ENCODE results near the gene EYA2.
A peak's percentile ranks its signal among the peaks of the same experiment; 100 is the strongest.
"Not testable (repeated sequence)": the region's sequence is repeated elsewhere in the genome, so short reads cannot be mapped to it uniquely, and the experiment has no call there.

EYA2 gene

DNA sequence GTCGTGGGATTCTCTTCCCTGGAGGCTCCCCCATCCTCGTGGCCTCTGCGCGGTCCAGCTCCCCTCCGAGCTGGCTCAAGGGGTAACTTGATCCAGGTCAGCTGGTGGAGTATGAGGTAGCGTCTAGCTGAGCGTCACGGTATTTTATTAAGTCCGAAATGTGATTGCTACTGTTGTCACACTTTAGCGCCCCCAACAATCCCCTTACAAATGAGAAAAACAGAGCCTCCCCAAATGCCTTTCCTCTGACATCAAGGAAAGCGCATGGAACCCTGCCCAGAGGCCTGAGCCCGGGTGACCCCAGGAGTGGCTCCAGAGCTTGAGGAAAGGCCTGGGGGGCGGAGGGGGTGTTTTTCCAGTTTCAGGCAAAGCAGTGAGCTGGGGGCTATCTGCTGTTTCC lies 269.5 kb downstream of the EYA2 start:
- no peak for DNase-seq (ENCODE audit: low read depth in 4 of 4, low spot score in 1 of 4)

DNA sequence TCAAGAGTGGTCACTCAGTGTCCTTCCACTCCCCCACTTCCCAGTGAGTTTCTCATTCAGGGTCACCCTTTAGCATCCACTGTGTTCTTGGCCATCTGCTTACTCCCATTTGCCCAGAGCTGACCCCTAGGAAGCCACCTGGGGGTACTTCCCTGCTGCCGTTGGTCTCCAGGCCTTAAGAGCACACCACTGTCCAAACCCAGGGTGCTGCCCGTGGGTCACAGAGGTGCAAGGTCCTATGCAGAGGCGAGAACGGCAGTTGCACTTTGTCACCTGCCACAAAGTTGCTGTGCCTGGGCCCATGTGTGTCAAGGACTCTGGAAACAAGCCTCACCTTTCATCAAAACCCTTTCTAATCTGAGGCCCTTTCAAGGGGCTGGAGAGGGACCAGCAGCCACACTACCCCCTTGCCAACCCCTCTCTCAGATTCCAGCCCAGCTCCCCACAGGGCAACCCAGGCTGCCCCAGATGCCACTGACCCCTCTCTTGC lies 270.8 kb downstream of the EYA2 start:
- no peak for DNase-seq (ENCODE audit: low read depth in 4 of 4, low spot score in 1 of 4)

DNA sequence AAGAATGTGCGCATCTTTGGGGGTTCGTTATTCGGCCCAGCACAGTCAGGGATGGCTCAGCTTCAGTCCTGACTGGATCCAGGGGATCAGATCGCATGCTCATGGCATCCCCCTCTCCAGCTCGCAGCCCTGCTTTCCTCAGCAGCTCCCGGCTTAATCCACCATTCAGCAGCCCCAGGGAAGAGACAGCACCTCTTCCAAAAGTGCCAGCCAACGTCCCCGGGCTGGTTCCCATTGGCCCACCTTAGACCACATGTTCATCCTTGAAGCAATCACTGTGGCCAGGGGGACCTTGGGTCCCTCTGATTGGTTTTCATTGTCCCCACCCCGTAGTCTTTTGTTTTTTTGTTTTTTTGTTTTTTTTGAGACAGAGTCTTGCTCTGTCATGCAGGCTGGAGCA lies 273.2 kb downstream of the EYA2 start:
- DNase-seq (ENCODE audit: low read depth in 4 of 4, low spot score in 1 of 4): no peak

DNA sequence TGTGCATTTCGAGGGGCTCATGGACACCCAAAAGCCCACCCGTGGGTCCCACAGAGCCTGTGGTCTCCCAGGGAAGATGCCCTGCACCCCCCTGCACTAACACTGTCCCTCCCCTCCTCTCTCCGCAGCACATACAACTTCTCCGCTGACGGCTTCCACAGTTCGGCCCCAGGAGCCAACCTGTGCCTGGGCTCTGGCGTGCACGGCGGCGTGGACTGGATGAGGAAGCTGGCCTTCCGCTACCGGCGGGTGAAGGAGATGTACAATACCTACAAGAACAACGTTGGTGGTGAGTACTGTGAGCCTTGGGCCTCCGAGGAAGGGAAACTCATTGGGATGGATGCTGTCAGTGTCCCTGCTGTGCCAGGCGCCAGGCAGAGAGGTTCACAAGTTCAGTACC lies 277.9 kb downstream of the EYA2 start:
- DNase-seq (ENCODE audit: low read depth in 4 of 4, low spot score in 1 of 4): no peak

DNA sequence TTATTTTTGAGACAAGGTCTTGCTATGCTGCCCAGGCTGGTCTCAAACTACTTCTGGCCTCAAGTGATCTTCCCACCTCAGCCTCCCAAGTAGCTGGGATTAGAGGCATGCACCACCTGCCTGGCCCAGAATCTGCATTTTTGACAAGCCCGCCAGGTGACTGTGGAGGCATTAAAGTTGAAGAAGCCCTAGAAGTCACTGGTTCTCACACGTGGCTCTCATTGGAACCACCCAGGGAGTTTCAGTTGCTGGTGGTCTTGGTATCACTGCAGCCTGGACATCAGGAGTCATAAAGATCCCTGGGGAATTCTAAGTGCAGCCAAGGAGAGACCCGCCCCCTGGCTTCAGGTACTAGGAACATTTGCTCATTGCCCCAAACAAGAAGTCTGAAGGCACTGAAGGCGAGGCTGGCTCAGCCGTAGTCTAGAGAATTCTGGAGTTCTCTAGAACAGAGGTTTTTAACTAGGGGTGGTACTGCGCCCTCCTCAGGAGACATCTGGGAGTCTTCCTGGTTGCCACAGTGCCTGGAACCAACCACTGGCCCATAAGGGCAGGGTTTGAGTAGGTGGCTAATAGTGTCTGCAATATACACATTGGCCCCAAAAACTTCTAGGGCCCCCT lies 279.1 kb downstream of the EYA2 start:
- DNase-seq (ENCODE audit: low read depth in 4 of 4, low spot score in 1 of 4): no peak

DNA sequence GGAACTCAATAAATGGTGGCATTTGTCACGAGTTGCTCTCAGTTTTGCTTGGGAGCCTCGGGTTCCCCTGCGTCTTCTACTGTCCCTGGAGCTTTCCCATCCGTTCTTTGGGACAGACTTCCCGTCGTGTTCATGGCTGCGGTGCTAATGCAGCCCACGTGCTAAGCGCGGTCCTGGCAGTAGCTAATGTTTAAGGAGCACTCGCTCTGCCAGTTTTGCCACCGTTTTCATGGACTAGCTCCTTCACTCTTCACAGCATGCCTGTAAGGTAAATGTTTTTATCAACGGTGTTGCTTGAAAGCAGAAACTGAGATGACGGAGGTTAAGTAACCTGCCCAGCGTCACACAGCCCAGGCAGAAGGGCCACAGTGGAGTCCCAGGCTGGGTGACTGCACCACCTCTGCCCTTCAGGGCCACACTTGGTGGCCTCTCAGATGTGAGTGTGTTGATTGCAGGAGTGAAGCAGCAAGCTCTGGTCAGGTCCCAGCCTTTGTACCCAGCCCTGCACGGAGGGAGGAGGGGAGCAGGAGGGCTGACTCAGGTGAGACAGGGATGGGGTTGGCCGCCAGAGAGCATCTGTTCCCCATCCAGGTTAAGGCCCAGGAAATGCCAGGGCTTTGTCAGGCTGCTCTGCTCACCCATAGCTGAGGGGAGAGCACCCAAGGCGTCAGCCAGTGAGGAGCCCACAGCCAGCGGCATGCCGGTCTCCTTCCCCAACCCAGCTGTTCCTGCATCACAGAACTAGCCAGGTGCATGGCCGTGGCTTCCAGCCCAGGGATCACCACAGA lies 280.0 kb downstream of the EYA2 start:
- no peak for DNase-seq (ENCODE audit: low read depth in 4 of 4, low spot score in 1 of 4)

DNA sequence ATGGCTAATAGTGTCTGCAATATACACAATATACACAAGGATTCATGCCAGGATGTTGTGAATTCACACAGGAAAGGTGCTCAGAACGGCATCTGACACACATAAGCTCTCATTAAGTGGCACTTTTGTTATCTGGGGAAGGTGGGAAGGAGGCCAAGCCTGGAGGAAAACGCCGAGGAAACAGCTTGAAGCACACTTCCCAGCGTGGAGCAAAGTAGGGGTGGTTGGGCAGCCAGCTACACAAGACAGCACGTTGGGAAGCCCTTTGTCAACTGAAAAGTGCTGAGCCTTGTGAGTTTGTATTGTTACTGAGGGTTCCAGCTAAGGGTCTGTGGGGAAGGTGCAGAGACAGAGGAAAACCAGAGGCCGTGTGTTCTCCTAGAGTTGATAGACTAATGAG lies 280.9 kb downstream of the EYA2 start:
- DNase-seq (ENCODE audit: low read depth in 4 of 4, low spot score in 1 of 4): no peak

DNA sequence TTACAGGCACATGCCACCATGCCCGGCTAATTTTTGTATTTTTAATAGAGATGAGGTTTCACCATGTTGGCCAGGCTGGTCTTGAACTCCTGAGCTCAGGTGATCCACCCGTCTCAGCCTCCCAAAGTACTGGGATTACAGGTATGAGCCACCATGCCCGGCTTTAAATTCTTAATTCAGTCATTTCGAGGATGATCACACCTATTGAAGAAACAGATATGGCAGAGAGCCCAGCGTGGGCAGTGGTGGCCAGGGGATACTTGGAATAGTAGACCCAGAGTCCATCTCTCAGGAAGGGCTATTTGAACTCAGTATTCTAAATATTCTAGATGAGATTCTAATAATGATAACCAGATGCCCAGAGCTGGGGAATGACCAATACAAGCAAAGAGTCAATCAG lies 281.6 kb downstream of the EYA2 start:
- not testable (repeated sequence) for DNase-seq (ENCODE audit: low read depth in 4 of 4, low spot score in 1 of 4)

DNA sequence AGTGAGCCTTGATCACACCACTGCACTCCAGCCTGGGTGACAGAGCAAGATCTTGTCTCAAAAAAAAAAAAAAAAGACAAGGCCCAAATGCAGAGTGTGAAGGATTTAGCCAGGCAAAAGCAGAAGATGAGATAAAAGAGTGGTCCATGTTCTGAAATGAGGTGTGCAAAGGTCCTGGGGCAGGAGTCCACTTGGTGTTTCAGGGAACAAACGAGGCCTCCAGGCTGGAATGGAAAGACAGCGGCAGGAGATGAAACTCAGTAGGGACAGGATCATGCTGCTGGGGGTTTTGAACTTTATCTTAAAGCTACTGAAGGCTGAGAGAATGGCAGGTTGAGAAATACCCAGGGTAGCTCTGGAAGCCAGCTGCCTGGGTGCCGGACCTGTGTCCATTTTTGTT lies 283.6 kb downstream of the EYA2 start:
- no peak for DNase-seq (ENCODE audit: low read depth in 4 of 4, low spot score in 1 of 4)

DNA sequence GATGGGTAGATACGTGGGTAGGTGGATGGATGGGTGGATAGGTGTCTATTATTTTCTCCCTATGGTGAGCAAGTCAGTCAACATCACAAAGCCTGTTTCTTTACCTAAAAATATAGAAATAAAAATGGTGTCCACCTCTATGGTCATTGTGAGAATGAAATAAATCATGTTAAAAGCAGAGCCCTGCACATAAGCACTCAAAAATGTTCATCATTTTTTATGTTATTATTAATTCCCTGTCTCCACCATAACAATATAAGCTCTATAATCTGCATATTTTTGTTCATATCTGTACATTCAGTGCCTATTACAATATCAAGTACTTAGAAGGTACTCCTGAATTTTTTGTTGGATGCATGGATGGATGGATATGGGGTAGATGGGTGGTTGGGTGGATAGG lies 284.2 kb downstream of the EYA2 start:
- no peak for DNase-seq (ENCODE audit: low read depth in 4 of 4, low spot score in 1 of 4)

DNA sequence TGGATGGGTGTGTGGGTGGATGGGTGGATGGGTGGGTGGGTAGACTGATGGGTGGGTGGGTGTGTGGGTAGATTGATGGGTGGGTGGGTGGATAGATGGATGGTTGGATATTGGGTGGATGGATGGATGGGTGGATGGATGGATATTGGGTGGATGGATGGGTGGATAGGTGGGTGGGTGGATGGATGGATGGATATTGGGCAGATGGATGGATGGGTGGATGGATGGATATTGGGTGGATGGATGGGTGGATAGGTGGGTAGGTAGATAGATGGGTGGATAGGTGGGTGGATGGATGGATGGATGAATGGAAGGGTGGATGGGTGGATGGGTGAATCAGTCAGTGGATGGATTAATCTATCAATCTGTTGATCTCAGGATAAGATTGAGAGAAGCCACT lies 284.6 kb downstream of the EYA2 start:
- DNase-seq (ENCODE audit: low read depth in 4 of 4, low spot score in 1 of 4): no peak

DNA sequence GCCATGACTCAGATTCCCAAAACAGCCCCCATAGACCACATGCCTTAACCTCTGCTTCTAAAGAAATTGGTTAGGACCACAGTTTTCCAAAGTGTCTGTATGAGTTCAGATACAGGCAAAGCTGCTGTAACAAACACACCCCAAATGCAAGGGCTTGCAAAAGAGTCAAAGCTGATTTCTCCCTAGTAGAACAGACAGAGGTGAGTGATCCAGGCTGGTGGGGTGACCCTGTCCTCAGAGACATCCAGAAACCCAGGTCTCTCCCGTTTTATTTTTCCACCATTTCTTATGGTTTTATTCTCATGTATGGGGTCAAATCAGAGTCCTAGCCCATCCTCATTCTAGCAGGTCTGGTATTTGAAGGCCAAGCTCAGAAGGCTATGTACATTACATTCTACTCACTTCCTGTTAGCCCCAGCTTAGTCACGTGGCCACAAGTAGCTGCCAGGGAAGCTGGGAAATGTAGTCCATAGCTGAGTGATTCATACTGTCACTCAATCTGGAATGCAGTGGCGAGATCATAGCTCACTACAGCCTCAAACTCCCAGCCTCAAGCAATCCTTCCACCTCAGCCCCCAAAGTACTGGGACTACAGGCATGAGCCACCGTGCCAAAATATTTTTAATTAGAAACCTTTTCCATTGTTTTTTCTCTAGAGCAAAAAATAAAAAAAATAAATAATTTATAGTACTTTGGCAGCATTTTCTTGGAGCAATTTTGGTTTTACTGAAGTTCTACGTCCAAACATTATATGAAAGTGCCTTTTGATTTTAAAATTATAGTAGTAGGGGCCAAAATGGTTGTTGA lies 286.6 kb downstream of the EYA2 start:
- no peak for DNase-seq (ENCODE audit: low read depth in 4 of 4, low spot score in 1 of 4)

DNA sequence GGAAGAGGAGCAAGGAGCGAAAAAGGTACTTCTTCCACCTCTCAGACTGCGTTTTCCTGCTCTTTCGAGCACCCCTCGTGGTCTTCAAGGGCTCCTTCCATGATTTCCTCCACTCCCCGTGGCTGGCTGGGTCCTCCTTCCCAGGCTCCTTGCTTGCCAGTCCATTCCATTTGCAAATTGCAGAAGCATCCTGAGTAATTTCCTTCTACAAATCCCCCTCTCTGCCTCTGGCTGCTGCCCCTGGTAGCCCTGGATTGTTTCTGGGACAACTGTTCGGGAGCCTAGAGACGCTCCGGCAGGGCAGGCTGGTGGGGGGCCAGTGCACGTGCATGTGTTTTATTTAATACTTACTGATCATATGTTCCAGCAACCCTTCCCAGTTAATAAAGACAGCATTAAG lies 288.7 kb downstream of the EYA2 start:
- no peak for DNase-seq (ENCODE audit: low read depth in 4 of 4, low spot score in 1 of 4)

DNA sequence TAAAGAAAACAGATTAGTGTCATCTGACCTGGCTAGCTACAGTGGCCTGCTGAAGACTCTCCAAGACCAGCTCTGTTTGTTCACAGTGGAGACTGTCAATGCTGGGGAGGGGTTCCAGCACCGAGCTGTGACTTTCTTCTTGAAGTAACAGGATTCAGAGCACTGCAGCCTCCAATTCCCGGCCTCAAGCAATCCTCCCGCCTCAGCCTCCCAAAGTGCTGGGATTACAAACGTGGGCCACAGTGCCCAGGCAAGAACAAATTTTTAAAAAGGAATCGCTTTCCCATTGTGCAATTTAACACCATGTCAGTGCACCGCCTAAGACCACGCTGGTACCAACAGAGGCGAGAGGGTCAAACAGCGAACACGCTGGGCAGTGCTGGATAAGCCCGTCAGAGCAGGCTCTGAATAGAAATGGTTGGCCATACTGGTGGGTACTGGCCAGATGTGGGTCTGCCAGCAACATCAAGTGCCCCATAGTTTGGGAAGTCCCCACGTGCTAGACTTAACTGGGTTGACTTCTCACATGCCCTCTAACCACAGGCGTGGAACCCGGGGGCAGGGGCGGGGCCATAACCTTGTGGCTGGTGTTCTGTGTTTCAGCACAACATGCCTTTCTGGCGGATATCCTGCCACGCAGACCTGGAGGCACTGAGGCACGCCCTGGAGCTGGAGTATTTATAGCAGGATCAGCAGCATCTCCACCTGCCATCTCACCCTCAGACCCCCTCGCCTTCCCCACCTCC lies 293.0 kb downstream of the EYA2 start:
- no peak for DNase-seq (ENCODE audit: low read depth in 4 of 4, low spot score in 1 of 4)

DNA sequence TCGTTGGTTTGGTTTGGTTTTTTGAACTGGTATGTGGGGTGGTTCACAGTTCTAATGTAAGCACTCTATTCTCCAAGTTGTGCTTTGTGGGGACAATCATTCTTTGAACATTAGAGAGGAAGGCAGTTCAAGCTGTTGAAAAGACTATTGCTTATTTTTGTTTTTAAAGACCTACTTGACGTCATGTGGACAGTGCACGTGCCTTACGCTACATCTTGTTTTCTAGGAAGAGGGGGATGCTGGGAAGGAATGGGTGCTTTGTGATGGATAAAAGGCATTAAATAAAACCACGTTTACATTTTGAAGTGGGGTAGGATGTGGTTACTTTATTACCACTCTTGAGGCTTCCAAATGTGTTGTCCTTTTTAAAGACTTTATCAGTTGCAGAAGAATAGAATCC lies 293.9 kb downstream of the EYA2 start:
- no peak for DNase-seq (ENCODE audit: low read depth in 4 of 4, low spot score in 1 of 4)

DNA sequence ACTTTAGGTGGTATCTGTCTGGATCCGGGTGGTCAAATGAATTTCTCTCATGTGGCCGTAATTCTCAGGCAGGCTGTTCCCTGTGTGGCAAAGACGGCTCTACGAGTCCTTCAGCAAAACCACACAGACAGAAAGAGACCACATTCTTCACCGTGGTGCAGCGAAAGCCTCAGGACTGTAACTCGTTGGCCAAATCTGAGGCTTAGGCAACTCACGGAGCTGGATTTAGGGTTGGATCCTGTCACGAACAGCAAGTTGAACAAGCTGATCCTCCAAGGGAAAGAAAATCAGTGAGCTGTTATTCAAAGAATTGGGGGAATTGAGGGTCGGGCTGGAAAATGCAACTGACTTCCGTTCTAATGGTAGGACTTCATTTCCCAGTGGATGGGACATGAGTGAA lies 294.4 kb downstream of the EYA2 start:
- no peak for DNase-seq (ENCODE audit: low read depth in 4 of 4, low spot score in 1 of 4)

DNA sequence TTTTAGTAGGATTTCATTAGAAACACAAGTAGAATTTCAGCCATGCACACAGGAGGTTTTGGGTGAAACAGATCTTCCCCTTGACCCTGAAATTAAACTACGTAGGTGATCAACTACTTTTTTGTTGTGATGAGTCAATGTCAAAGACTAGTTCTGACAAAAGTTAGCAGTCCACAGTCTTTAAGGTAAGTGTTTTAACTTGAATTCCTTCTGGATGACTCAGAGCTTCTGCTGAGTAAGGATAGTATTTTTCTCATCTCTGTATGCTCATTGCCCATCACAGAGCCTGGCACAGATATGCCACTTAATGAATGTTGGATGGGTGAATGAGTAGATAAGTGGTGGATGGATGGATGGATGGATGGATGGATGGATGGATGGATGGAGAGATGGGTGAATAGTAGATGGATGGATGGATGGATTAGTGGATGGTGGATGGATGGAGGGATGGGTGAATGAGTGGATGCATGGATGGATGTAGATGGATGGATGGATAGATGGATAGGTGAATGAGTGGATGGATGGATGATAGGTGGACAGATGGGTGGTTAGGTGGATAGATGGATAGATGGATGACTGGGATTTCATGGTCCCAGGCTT lies 296.5 kb downstream of the EYA2 start:
- no peak for DNase-seq (ENCODE audit: low read depth in 4 of 4, low spot score in 1 of 4)

DNA sequence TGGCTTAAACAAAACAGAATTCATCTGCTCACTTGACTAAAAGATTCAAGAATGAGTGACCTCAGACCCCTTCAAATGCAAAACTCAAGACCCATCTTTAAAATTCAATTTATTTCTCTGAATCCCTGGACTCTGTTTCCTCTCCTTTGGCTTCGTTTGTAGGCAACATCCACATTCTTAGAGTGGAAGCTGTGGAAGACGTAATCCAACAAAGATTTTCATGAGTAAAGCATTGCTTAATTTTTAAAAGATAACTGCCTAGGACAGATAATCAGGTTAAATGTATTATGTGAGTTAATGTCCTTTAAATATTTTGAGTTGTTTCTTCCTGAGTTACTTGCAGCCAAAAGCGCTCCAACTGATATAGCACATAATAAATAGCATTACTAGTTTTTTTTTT lies 297.3 kb downstream of the EYA2 start:
- DNase-seq (ENCODE audit: low read depth in 4 of 4, low spot score in 1 of 4): no peak

DNA sequence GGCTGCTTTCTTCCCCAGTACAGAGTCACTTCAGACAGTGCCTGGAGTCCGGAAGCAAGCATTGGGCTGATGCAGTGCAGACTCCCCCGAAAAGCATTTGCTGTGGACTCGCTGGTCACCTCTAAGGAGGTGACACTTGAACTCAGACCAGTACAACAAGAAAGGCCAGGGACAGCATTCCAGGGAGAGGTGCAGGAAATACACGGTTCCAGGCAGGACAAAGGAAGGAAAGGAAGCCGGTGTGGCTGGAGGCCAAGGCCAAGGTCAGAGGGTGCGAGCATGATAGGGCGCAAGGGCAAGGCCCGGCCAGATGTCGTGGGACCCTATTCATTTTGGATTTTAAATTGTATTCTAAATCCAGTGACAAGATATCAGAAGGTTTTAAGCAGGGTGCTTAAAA lies 300.9 kb downstream of the EYA2 start:
- no peak for DNase-seq (ENCODE audit: low read depth in 4 of 4, low spot score in 1 of 4)

DNA sequence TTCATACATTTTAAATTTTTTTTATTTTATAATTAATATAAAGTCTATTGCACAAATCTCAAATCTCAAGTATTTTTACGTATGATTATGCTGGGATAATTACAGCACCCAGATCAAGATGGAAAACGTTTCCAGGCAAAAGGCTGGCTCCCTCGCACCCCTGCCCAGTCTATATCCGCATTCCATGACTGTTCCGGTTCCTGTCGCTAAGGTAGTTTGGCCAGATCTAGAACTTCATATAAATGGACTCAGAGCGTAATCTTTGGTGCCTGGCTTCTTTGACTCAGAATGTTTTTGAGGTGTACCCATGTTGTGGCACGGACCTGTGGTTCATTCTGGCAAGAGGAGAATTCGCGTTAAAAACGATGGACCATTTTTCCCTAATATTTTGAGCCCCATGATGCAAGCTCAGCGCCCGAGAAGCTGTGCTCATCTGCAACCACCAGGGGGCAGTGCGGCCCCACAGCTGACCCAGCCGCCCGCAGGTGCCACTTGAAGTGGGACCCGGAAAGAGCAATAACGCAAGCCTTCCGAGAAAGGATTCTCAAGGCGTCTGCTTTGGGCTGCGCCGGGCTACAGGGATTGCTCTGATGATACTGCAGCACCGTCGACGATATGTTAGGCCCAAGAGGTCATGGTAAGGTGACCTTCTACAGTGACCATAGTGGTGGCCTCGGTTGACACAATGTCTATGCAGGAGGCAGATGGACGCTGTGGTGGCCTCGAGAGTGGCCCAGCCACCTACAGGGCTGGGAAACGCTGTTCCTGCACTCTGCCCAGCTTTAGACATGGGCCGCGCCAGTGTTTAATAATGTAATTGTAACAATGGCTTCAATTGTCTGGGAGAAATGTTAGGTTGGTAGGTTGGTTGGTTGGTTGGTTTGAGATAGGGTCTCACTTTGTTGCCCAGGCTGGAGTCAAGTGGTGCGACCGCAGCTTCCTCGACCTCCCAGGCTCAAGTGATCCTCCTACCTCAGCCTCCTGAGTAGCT lies 301.7 kb downstream of the EYA2 start:
- peak; percentile 42 to 69 (median 58) for DNase-seq (ENCODE audit: low read depth in 4 of 4, low spot score in 1 of 4)

All from stimulated activated CD4-positive, alpha-beta T cell treated with anti-CD3 and anti-CD28 coated beads, Interleukin-1b, Interleukin-23, amount 100 ng/mL, for 24 hours (primary cell).